Spinal cord (tissue), 9 donors: ENCODE measurements around the gene BRDT. TPM values are rescaled to one million over a fixed set of nuclear protein-coding genes. Genes with fewer than 3 reads are reported as not detected.

Source experiments
- DNase-seq, 6 donors: peaks; one replicate each; pipeline versions ENCODE4 v3.0.0 to v3.0.0-alpha.2; 2013 to 2015; ENCODE audit warnings: low spot score in 6 of 6, low read depth in 4 of 6
- H3K27ac ChIP-seq: one replicate; pipeline ENCODE4 v1.5.1; 2013; ENCODE audit warnings: low read depth, low read length, control low read depth
- H3K27me3 ChIP-seq: one replicate; pipeline ENCODE4 v1.6.1; 2013; ENCODE audit warnings: low read length; ENCODE audit not compliant: control insufficient read depth, insufficient read depth
- H3K36me3 ChIP-seq: one replicate; pipeline ENCODE4 v1.6.1; 2013; ENCODE audit warnings: low read length; ENCODE audit not compliant: control insufficient read depth, insufficient read depth
- H3K4me1 ChIP-seq: one replicate; pipeline ENCODE4 v1.6.1; 2013; ENCODE audit warnings: low read length; ENCODE audit not compliant: control insufficient read depth, insufficient read depth
- H3K4me3 ChIP-seq: one replicate; pipeline ENCODE4 v1.5.1; 2013; ENCODE audit warnings: low read depth, low read length, control low read depth
- H3K9me3 ChIP-seq: one replicate; pipeline ENCODE4 v1.6.1; 2013; ENCODE audit warnings: low read length; ENCODE audit not compliant: control insufficient read depth, insufficient read depth
- polyA plus RNA-seq, 2 donors: library from polyadenylated mRNA; unstranded; fragments of 120-200 nt; gene quantifications; one replicate each; pipeline ENCODE4 v1.2.1, GENCODE V29; 2013; ENCODE audit not compliant: insufficient read length in 2 of 2
- total RNA-seq, 2 donors: library from RNA; depleted of rRNA in 1 of 2; stranded (reverse); fragments of 120-200 nt in 1 of 2; fragments of >200 nt in 1 of 2; gene quantifications; one replicate each; pipeline versions ENCODE4 v1.2.3 to v1.2.4, GENCODE V29; 2013 to 2014

Gene BRDT
- total and polyA plus RNA-seq, 4 donors = 0.06 to 0.32 (median 0.10) TPM; not detected in 1

DNA sequence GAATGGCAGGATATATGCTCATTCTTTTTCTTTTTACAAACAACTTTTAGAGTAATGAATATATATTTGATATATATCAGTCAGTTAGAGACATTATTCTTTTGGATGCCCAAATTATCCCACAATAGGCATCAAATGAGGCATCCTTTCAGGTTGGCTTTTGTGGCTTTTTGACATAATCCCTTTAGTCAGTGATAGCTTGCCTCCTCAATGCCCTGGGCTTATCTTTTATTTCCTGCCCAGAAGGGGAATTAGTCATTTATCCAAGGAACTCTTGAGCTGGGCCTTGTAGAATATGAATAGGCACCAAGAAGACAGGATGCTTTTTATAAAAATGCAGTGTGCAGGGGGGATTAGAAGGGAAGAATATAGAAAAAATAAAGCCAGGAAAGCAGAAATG, 102.7 kb downstream of the BRDT start:
- Histone ChIP-seq H3K4me3 (no peak overlapping the region), H3K27me3 (no peaks in the 10 kb centered on the region), H3K36me3 (no peaks in the 10 kb centered on the region), H3K9me3 (no peaks in the 10 kb centered on the region), H3K4me1 (no peaks in the 10 kb centered on the region), H3K27ac (no peak overlapping the region)
- no peak for DNase-seq

Other genes starting within 250 kb of the BRDT start
- 10 to 100 TPM; 47.1 to 99.8 TPM for gene TGFBR3, start 63.2 kb upstream of the BRDT start, total RNA-seq
- 10 to 100 TPM in 1 of 2 donors, 1 to 10 TPM in 1; 8.0 to 12.8 TPM for gene TGFBR3, start 63.2 kb upstream of the BRDT start, polyA plus RNA-seq
- 1 to 10 TPM; 1.4 to 2.4 TPM for gene EPHX4, start 80.6 kb downstream of the BRDT start, total RNA-seq
- gene EPHX4, start 80.6 kb downstream of the BRDT start, polyA plus RNA-seq = 1 to 10 TPM; 2.5 to 2.6 TPM
- under 1 TPM in 1 of 2 donors, not detected in 1; 0.44 TPM for gene SETSIP, start 126.0 kb downstream of the BRDT start, total RNA-seq
- under 1 TPM in 1 of 2 donors, not detected in 1; 0.42 TPM for gene SETSIP, start 126.0 kb downstream of the BRDT start, polyA plus RNA-seq
- gene BTBD8, start 130.9 kb downstream of the BRDT start, total RNA-seq = 10 to 100 TPM; 15.4 to 56.1 TPM
- gene BTBD8, start 130.9 kb downstream of the BRDT start, polyA plus RNA-seq = 10 to 100 TPM; 18.0 to 27.3 TPM